ENCODE measurements around the gene PLEKHM3. TPM values are rescaled to one million over a fixed set of nuclear protein-coding genes. Genes with fewer than 3 reads are reported as not detected.

PLEKHM3 gene
- polyA plus RNA-seq, 1 donor (not counting 4 experiments of a cell fraction or from before 2014, with no cell fraction given), result 2.9 TPM

- Histone ChIP-seq H3K4me1 (ENCODE audit: control insufficient read depth, extremely low read depth, insufficient read depth, low read length) (peaks cover 5% of the 10 kb centered on the region), H3K9me3 (ENCODE audit: control insufficient read depth, low read depth, low read length) (no peaks in the 10 kb centered on the region), H3K79me2 (ENCODE audit: control insufficient read depth, insufficient read depth, low read length) (no peaks in the 10 kb centered on the region), H3K4me2 (ENCODE audit: control insufficient read depth, extremely low read depth, insufficient read depth, low read depth, low read length) (no peak overlapping the region), H2AFZ (ENCODE audit: control insufficient read depth, low read length) (no peak overlapping the region), H3K27ac (ENCODE audit: control insufficient read depth, insufficient read depth, low read length) (no peak overlapping the region), H4K20me1 (ENCODE audit: control insufficient read depth, extremely low read depth, insufficient read depth, low read length) (no peaks in the 10 kb centered on the region), H3K4me3 (ENCODE audit: control insufficient read depth in 2 of 3, extremely low read depth in 1 of 3, insufficient read depth in 2 of 3, low read depth in 1 of 3, low read length in 3 of 3) (no peak overlapping the region), H3K36me3 (ENCODE audit: control insufficient read depth in 2 of 2, extremely low read depth in 1 of 2, insufficient read depth in 2 of 2, low read length in 2 of 2) (no peaks in the 10 kb centered on the region), H3K27me3 (ENCODE audit: control insufficient read depth, extremely low read depth, insufficient read depth, low read length) (no peaks in the 10 kb centered on the region), H3K9ac (ENCODE audit: control insufficient read depth, extremely low read depth, insufficient read depth, low read length) (no peak overlapping the region), H3K9me1 (ENCODE audit: control insufficient read depth, extremely low read depth, insufficient read depth, low read length) (no peaks in the 10 kb centered on the region)
- no peak for DNase-seq (ENCODE audit: low read depth, low spot score)
- dilution Hi-C loops (cut with MboI; ENCODE audit: extremely low pct_ligation_motif_present, low sequenced_read_pairs), result no loop called here
- FAIRE-seq, result no peak
- TF ChIP-seq CTCF (optimal IDR thresholded peaks at IDR 0.05 in 1 of 3, IDR thresholded peaks at IDR 0.05 in 1 of 3, conservative IDR thresholded peaks at IDR 0.05 in 1 of 3; ENCODE audit: extremely low read depth in 1 of 3, insufficient read depth in 2 of 3, low read length in 3 of 3) (no peak), EZH2 (IDR thresholded peaks at IDR 0.05; ENCODE audit: low read length) (no peak)
Measured at GRCh38 chr2:207778298-207778882, 246.9 kb downstream of the PLEKHM3 start.

GRCh38 chr2:207777124-207777523, 248.2 kb downstream of the PLEKHM3 start:
- Histone ChIP-seq H3K9me1 (ENCODE audit: control insufficient read depth, extremely low read depth, insufficient read depth, low read length) (no peaks in the 10 kb centered on the region), H3K27ac (ENCODE audit: control insufficient read depth, insufficient read depth, low read length) (no peak overlapping the region), H2AFZ (ENCODE audit: control insufficient read depth, low read length) (no peak overlapping the region), H3K4me2 (ENCODE audit: control insufficient read depth, extremely low read depth, insufficient read depth, low read depth, low read length) (no peak overlapping the region), H3K4me3 (ENCODE audit: control insufficient read depth in 2 of 3, extremely low read depth in 1 of 3, insufficient read depth in 2 of 3, low read depth in 1 of 3, low read length in 3 of 3) (no peak overlapping the region), H3K4me1 (ENCODE audit: control insufficient read depth, extremely low read depth, insufficient read depth, low read length) (peaks cover under 1% of the 10 kb centered on the region), H3K27me3 (ENCODE audit: control insufficient read depth, extremely low read depth, insufficient read depth, low read length) (no peaks in the 10 kb centered on the region), H3K79me2 (ENCODE audit: control insufficient read depth, insufficient read depth, low read length) (no peaks in the 10 kb centered on the region), H3K36me3 (ENCODE audit: control insufficient read depth in 2 of 2, extremely low read depth in 1 of 2, insufficient read depth in 2 of 2, low read length in 2 of 2) (no peaks in the 10 kb centered on the region), H4K20me1 (ENCODE audit: control insufficient read depth, extremely low read depth, insufficient read depth, low read length) (no peaks in the 10 kb centered on the region), H3K9ac (ENCODE audit: control insufficient read depth, extremely low read depth, insufficient read depth, low read length) (no peak overlapping the region), H3K9me3 (ENCODE audit: control insufficient read depth, low read depth, low read length) (no peaks in the 10 kb centered on the region)
- dilution Hi-C loops (cut with MboI; ENCODE audit: extremely low pct_ligation_motif_present, low sequenced_read_pairs), result no loop called here
- FAIRE-seq (no peak), DNase-seq (ENCODE audit: low read depth, low spot score) (no peak)
- TF ChIP-seq EZH2 (IDR thresholded peaks at IDR 0.05; ENCODE audit: low read length), result no peak
- no peak for TF ChIP-seq CTCF (optimal IDR thresholded peaks at IDR 0.05 in 1 of 3, IDR thresholded peaks at IDR 0.05 in 1 of 3, conservative IDR thresholded peaks at IDR 0.05 in 1 of 3; ENCODE audit: extremely low read depth in 1 of 3, insufficient read depth in 2 of 3, low read length in 3 of 3)

Measured in keratinocyte (primary cell).